ENCODE results near the gene DPM1.

- TF ChIP-seq POLR2A (IDR thresholded peaks at IDR 0.05; ENCODE audit: low read depth, low read length) (no peak), TAF1 (IDR thresholded peaks at IDR 0.05; ENCODE audit: borderline replicate concordance, low read depth, low read length) (no peak), POLR2AphosphoS5 (IDR thresholded peaks at IDR 0.05; ENCODE audit: low read depth, low read length) (no peak)
Measured at GRCh38 chr20:50996901-50997865, 38.9 kb upstream of the DPM1 start.
